ENCODE results near the gene PALLD. TPM values are rescaled to one million over a fixed set of nuclear protein-coding genes. Genes with fewer than 3 reads are reported as not detected.

PALLD gene
- total and polyA plus RNA-seq, 3 donors from 2014 or later: 138 to 156 (median 146) TPM

DNA sequence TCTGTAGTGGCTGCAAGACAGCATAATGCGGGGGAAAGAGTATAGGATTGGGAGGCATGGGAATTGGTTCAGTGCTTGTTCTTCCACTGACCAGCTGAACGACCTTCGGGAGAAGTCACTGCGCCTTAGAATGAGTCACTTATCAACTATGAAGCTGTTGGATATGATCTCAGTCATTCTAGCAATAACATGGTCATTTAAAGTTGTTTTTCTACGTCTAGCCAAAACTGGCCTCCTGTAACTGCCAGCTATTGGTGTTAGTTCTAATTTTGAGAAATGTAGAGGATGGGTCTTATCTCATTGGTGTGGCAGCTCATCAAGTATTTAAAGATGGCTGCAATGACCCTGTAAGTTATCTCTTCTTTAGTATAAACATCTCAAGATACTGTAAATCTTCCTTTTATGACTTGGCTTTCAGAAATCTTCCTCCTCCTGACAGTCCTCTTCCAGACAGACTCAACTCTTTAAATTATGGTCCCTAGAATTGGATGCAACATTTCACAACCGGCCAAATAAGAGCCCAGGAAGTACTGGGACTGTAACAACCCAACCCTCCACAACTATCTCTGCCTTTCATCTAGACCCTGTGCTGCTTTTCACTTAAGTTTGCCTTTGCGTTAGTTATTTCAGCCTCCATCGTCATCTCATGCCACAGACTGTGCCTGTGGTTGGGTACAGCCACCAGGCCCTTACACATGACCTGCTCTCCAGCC, 269.9 kb downstream of the PALLD start:
- no peak overlapping the region for H3K27ac ChIP-seq
- peaks cover 8% of the 10 kb centered on the region for H3K4me1 ChIP-seq
- intact Hi-C loops (cut with DNase I; ENCODE audit: low total_unique reads): no loop called here
- 72 to 79% methylated on average over 8 of the region's 8 CpGs for WGBS, 2 donors
- no peaks in the 10 kb centered on the region for H3K36me3 ChIP-seq (ENCODE audit: low read depth, missing control alignments)
- H3K9me3 ChIP-seq: no peaks in the 10 kb centered on the region
- DNase-seq: no peak
- H3K4me3 ChIP-seq: no peak overlapping the region
- no peaks in the 10 kb centered on the region for H3K27me3 ChIP-seq
- TF ChIP-seq, protein P1, sequence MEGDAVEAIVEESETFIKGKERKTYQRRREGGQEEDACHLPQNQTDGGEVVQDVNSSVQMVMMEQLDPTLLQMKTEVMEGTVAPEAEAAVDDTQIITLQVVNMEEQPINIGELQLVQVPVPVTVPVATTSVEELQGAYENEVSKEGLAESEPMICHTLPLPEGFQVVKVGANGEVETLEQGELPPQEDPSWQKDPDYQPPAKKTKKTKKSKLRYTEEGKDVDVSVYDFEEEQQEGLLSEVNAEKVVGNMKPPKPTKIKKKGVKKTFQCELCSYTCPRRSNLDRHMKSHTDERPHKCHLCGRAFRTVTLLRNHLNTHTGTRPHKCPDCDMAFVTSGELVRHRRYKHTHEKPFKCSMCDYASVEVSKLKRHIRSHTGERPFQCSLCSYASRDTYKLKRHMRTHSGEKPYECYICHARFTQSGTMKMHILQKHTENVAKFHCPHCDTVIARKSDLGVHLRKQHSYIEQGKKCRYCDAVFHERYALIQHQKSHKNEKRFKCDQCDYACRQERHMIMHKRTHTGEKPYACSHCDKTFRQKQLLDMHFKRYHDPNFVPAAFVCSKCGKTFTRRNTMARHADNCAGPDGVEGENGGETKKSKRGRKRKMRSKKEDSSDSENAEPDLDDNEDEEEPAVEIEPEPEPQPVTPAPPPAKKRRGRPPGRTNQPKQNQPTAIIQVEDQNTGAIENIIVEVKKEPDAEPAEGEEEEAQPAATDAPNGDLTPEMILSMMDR (IDR thresholded peaks at IDR 0.05): no peak
- TF ChIP-seq POLR2A (IDR thresholded peaks at IDR 0.05): no peak

- Histone ChIP-seq H3K9me3 (no peaks in the 10 kb centered on the region), H3K4me1 (peaks cover 8% of the 10 kb centered on the region), H3K4me3 (no peak overlapping the region), H3K27ac (peak overlapping the region in 1 of 2 donors; percentile 69), H3K36me3 (ENCODE audit: low read depth, missing control alignments) (no peaks in the 10 kb centered on the region), H3K27me3 (no peaks in the 10 kb centered on the region)
- DNase-seq: no peak
- TF ChIP-seq, protein P1 (IDR thresholded peaks at IDR 0.05): no peak
- TF ChIP-seq POLR2A (IDR thresholded peaks at IDR 0.05): no peak
- intact Hi-C loops (cut with DNase I; ENCODE audit: low total_unique reads): no loop called here
- WGBS, 2 donors: 41 to 42% methylated on average over 4 of the region's 4 CpGs
These were observed 272.6 kb downstream of the PALLD start for GRCh38 chr4:168769416-168769815.

DNA sequence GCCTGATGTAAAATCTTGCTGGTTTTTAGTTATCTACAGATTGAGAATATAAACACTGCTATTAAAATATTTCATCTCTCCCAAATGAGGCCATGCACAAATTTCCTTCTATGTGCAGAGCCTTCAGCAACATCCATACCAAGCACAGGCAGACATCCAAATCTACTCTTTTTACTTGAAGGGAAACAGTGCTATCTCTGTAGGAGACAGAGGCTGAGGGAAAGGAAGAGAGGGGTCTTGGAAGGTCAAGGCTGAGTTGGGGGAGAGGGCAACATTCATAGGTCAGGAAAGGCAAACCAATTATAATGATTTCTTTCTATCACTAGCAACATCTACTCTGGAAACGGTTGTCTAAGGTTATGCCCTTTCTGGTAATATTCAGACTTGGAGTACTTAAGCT, 273.0 kb downstream of the PALLD start:
- Histone ChIP-seq H3K36me3 (ENCODE audit: low read depth, missing control alignments) (no peaks in the 10 kb centered on the region), H3K4me1 (peaks cover 8% of the 10 kb centered on the region), H3K9me3 (no peaks in the 10 kb centered on the region), H3K27ac (peak overlapping the region; percentile 19 to 69), H3K4me3 (no peak overlapping the region), H3K27me3 (no peaks in the 10 kb centered on the region)
- TF ChIP-seq POLR2A (IDR thresholded peaks at IDR 0.05): no peak
- TF ChIP-seq, protein P1 (IDR thresholded peaks at IDR 0.05): no peak
- WGBS, 2 donors: 24 to 55% methylated on average over 1 of the region's 1 CpG
- DNase-seq: no peak
- intact Hi-C loops (cut with DNase I; ENCODE audit: low total_unique reads): no loop called here

- intact Hi-C loops (cut with DNase I; ENCODE audit: low total_unique reads): no loop called here
- Histone ChIP-seq H3K36me3 (ENCODE audit: low read depth, missing control alignments) (no peaks in the 10 kb centered on the region), H3K9me3 (no peaks in the 10 kb centered on the region), H3K27me3 (no peaks in the 10 kb centered on the region), H3K4me1 (peaks cover 8% of the 10 kb centered on the region), H3K27ac (no peak overlapping the region), H3K4me3 (no peak overlapping the region)
- 96 to 97% methylated on average over 2 of the region's 2 CpGs for WGBS, 2 donors
- TF ChIP-seq, protein P1 (IDR thresholded peaks at IDR 0.05): no peak
- TF ChIP-seq POLR2A (IDR thresholded peaks at IDR 0.05): no peak
- DNase-seq: no peak
These were observed 274.4 kb downstream of the PALLD start for GRCh38 chr4:168771251-168771650.

Measured in testis (tissue), 3 donors.